Panc1 (cell line): Measurements from ENCODE around the gene TIGD6. TPM values are rescaled to one million over a fixed set of nuclear protein-coding genes. Genes with fewer than 3 reads are reported as not detected.

Experiments
- ATAC-seq: fragments of 200-7000 bp; cut with Tn5 transposase; 2 replicates; pipeline ENCODE4 v1.9.1; 2020; ENCODE audit warnings: mild to moderate bottlenecking, moderate library complexity
- Bru-seq: library from RNA; stranded (reverse); fragments of 400-500 nt; gene quantifications from one replicate; lab custom pipeline; 2021; lab: Mats Ljungman, UMichigan
- BruChase-seq, 2 experiments: library from RNA; stranded (reverse); fragments of 400-500 nt; gene quantifications; one replicate each; lab custom pipeline; 2021; lab: Mats Ljungman, UMichigan
- BruUV-seq: library from RNA; stranded (reverse); fragments of 400-500 nt; replicated peaks from 2 replicates; lab custom pipeline; 2021; lab: Mats Ljungman, UMichigan
- CTCF ChIA-PET: fragments of 300-600 bp; sonication (Branson Sonifier 250); formaldehyde crosslinking; loops from one replicate; lab custom pipeline; 2022; ENCODE audit warnings: antibody characterized with exemption; lab: Charles Lee
- POLR2A ChIA-PET: fragments of 300-600 bp; sonication (Branson Sonifier 250); formaldehyde crosslinking; loops from one replicate; lab custom pipeline; 2022; ENCODE audit warnings: antibody characterized with exemption; lab: Charles Lee
- DNase-seq: peaks from one replicate; pipeline ENCODE4 v3.0.0-alpha.2; 2010; ENCODE audit warnings: low read depth, low spot score
- H3K27ac ChIP-seq: 2 replicates; pipeline ENCODE4 v1.5.1; 2011; ENCODE audit warnings: mild to moderate bottlenecking, low read length, inconsistent platforms
- H3K27me3 ChIP-seq: fragments of 200-500 bp; sonication (Bioruptor generic); 2 replicates; pipeline ENCODE4 v1.6.0; 2014; ENCODE audit warnings: low read length, inconsistent platforms; ENCODE audit not compliant: control insufficient read depth, insufficient read depth
- H3K36me3 ChIP-seq: fragments of 200-500 bp; sonication (Bioruptor generic); 2 replicates; pipeline ENCODE4 v1.5.1; 2014; ENCODE audit warnings: inconsistent platforms, mild to moderate bottlenecking, low read length, moderate library complexity; ENCODE audit not compliant: control insufficient read depth, insufficient read depth
- H3K4me1 ChIP-seq: 2 replicates; pipeline ENCODE4 v1.5.1; 2011; ENCODE audit warnings: inconsistent platforms, mild to moderate bottlenecking, low read length, moderate library complexity; ENCODE audit not compliant: control insufficient read depth, insufficient read depth
- H3K4me3 ChIP-seq, 2 experiments: 2 replicates each; pipeline ENCODE4 v1.5.1; 2011 to 2012; ENCODE audit warnings: low read depth in 2 of 2, low read length in 2 of 2, mild to moderate bottlenecking in 2 of 2, inconsistent platforms in 1 of 2, moderate library complexity in 1 of 2
- H3K9me3 ChIP-seq: fragments of 200-500 bp; sonication (Bioruptor generic); 2 replicates; pipeline ENCODE4 v1.5.1; 2014; ENCODE audit warnings: low read depth, mild to moderate bottlenecking, inconsistent platforms, low read length, moderate library complexity; ENCODE audit not compliant: control insufficient read depth, insufficient read depth
- CTCF ChIP-seq: fragments of 450-650 bp; IDR thresholded peaks from 2 replicates; pipeline ENCODE4 v1.5.1; 2017; ENCODE audit warnings: mild to moderate bottlenecking
- POLR2AphosphoS5 ChIP-seq: IDR thresholded peaks from 2 replicates; pipeline ENCODE4 v1.6.1; 2012; ENCODE audit warnings: mild to moderate bottlenecking, low read depth, low read length, moderate library complexity
- REST ChIP-seq, 2 experiments: IDR thresholded peaks; 2 replicates each; pipeline ENCODE4 v1.6.1; 2011 to 2012; ENCODE audit warnings: low read depth in 2 of 2, control low read depth in 1 of 2, low read length in 1 of 2, mild to moderate bottlenecking in 1 of 2, moderate library complexity in 1 of 2; ENCODE audit not compliant: insufficient read depth in 1 of 2
- SIN3A ChIP-seq: IDR thresholded peaks from 2 replicates; pipeline ENCODE4 v1.6.1; 2012; ENCODE audit warnings: low read depth, mild to moderate bottlenecking, low read length, moderate library complexity, borderline replicate concordance; ENCODE audit not compliant: insufficient read depth
- TCF7L2 ChIP-seq: IDR thresholded peaks from 2 replicates; pipeline ENCODE4 v1.6.1; 2011; ENCODE audit warnings: mild to moderate bottlenecking, low read depth, low read length, inconsistent platforms
- in situ Hi-C: cut with HindIII; loops from 2 replicates; pipeline ENCODE4 v1.10.0; 2016; ENCODE audit warnings: low sequenced_read_pairs, low pct_unique_long_range_greater_than_20kb
- intact Hi-C: fragments of 100-400 bp; cut with micrococcal nuclease; formaldehyde crosslinking; loops from one replicate; pipeline ENCODE4 v1.10.0; 2022; ENCODE audit not compliant: unreplicated experiment
- long read RNA-seq: library from polyadenylated mRNA; unstranded; transcript quantifications from one replicate; pipeline ENCODE4 v2.0.0, GENCODE V29; 2021; ENCODE audit not compliant: unreplicated experiment
- polyA plus RNA-seq: library from polyadenylated mRNA; unstranded; fragments of >200 nt; gene quantifications from one replicate; pipeline ENCODE4 v1.2.1, GENCODE V29; 2012; ENCODE audit warnings: missing spikeins; ENCODE audit not compliant: insufficient read length
- total RNA-seq: library from RNA; stranded (reverse); gene quantifications from one replicate; pipeline ENCODE4 v1.2.1, GENCODE V29; 2021; ENCODE audit not compliant: unreplicated experiment

TIGD6 gene
- 7.1 TPM for total RNA-seq
- polyA plus RNA-seq, result 3.5 TPM
- percentile 75 among the genes with signal in this experiment for Bru-seq, nascent RNA
- percentile 70 among the genes with signal in this experiment for BruChase-seq, experiment 1, labeled RNA remaining after a 2-hour chase
- percentile 57 among the genes with signal in this experiment for BruChase-seq, experiment 2, labeled RNA remaining after a 6-hour chase
- long read RNA-seq, full-length matches to known transcripts, result 8 of 9 reads
- long read RNA-seq, partial matches to known transcripts, result 0 of 9 reads
- long read RNA-seq, other reads (novel, unspliced or antisense), result 1 of 9 reads

- DNase-seq (peak; percentile 69), ATAC-seq (peak; percentile 97)
- Histone ChIP-seq H3K4me1 (peaks cover 17% of the 10 kb centered on the region), H3K27me3 (no peaks in the 10 kb centered on the region), H3K36me3 (peaks cover 2% of the 10 kb centered on the region; the same call in 1 of the 2 replicates), H3K9me3 (no peaks in the 10 kb centered on the region), H3K4me3 (peak within 1 kb of the TSS; percentile 92 to 100), H3K27ac (peak within 1 kb of the TSS; percentile 97)
- ChIA-PET CTCF (no interaction called here), POLR2A (no interaction called here)
- TF ChIP-seq CTCF (no peak), REST (IDR thresholded peaks at IDR 0.05; ENCODE audit: insufficient read depth in 1 of 2, low read depth in 2 of 2, low read length in 1 of 2) (peak in 1 of 2 experiments; percentile 62; a peak in 1 of 4 replicates), TCF7L2 (peak; percentile 64; the same call in 1 of the 2 replicates), POLR2AphosphoS5 (peak; percentile 95), SIN3A (peak; percentile 87; the same call in 1 of the 2 replicates)
- BruUV-seq, result no TSS peak
- in situ Hi-C loops, result no loop called here
- intact Hi-C loops, result no loop called here
Observed at GRCh38 chr5:150000256-150000989, at the start of gene TIGD6, which contains the start of gene HMGXB3. Gene TIGD6, minus strand, starts transcription at chr5:150000654. Its CDS starts 4,306 bp downstream, at chr5:149996348. Gene HMGXB3, plus strand, starts transcription at chr5:150000739. Its CDS starts 4,114 bp downstream, at chr5:150004853.

- Histone ChIP-seq H3K36me3 (peaks cover 38% of the 10 kb centered on the region), H3K4me1 (no peaks in the 10 kb centered on the region), H3K27me3 (no peaks in the 10 kb centered on the region), H3K27ac (no peak overlapping the region), H3K9me3 (no peaks in the 10 kb centered on the region), H3K4me3 (no peak overlapping the region)
- TF ChIP-seq POLR2AphosphoS5, result no peak
- no peak for TF ChIP-seq REST (IDR thresholded peaks at IDR 0.05; ENCODE audit: insufficient read depth in 1 of 2, low read depth in 2 of 2, low read length in 1 of 2)
- TF ChIP-seq CTCF, result no peak
- TF ChIP-seq TCF7L2, result no peak
- TF ChIP-seq SIN3A, result no peak
- ChIA-PET CTCF (no interaction called here), POLR2A (no interaction called here)
- ATAC-seq (no peak), DNase-seq (no peak)
- no TSS peak for BruUV-seq
- intact Hi-C loops (no loop called here), in situ Hi-C loops (no loop called here)
Observed at GRCh38 chr5:150046031-150046430, 45.6 kb upstream of the TIGD6 start.
